Measurements from ENCODE around the gene ALKBH1.
"Not testable (repeated sequence)": the region's sequence is repeated elsewhere in the genome, so short reads cannot be mapped to it uniquely, and the experiment has no call there.

Gene ALKBH1

DNA sequence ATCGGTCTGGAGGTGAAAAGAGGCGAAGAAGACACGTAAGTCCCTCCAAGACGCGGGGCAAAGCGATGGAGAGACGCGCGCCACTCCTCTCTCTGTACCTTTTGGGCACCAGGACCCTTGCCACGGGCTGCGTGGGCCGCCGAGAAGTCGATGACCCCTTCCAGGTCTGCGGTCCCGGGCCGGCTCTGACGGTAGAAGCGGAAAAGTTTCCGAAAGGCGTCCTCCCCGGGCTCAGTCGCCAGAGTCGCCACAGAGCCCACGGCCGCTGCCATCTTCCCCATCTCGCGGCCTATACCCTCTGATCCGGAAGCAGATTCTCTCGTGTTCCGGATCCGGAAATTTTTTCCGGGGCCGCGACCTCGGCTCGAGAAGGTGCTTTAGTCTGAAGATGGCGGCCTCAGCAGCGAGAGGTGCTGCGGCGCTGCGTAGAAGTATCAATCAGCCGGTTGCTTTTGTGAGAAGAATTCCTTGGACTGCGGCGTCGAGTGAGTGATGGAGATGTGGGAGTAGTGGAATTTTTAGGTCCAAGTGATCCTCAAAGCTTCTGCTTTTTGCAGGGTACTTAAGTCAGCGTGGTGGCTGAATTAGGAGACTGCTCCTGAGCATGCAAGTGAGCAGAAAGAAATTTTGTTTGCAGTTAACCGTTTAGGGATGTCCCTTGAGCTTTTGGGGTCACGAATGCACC lies at the start of gene ALKBH1, which contains the start of gene SLIRP:
Gene ALKBH1, minus strand, starts transcription at position 300 of the 685 bp plus-strand sequence. Its CDS starts 19 bp downstream, at position 281.
Gene SLIRP, plus strand, starts transcription at position 380 of the 685 bp plus-strand sequence. Its CDS starts 9 bp downstream, at position 389.
- peak; percentile 59 for DNase-seq (ENCODE audit: low read depth)

DNA sequence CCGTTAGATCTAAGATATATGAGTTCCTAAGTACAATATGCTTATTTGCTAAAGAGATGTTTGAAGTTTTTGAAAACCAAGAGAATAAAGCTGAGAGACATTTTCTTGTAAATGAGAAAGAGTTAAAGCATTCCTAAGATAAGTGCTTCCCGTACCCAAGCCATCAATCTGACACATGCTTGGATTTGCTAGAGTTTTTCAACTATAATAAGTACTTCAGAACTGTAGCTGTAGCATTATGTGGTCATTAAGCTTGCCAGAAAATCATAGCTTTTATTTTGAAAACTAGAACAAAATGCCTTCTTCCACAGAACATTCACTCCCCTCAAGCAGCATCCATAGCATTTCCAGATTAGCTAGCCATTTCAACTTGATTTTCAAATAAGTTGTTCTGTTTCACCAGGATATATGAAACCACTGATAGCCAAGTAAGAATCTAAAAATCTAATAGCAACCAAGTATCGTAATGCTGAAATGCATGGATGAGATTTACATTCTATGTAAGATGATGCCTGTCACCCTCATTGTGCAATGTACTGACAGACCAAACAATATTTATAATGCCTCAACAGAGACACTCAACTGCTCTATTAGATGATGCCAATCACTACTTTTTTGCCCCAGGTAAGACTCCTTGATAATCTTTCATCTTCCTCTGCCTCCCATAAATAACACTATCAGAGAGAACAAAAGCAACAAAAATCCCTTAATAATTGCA lies 45.1 kb upstream of the ALKBH1 start:
- no peak for DNase-seq (ENCODE audit: low read depth)

DNA sequence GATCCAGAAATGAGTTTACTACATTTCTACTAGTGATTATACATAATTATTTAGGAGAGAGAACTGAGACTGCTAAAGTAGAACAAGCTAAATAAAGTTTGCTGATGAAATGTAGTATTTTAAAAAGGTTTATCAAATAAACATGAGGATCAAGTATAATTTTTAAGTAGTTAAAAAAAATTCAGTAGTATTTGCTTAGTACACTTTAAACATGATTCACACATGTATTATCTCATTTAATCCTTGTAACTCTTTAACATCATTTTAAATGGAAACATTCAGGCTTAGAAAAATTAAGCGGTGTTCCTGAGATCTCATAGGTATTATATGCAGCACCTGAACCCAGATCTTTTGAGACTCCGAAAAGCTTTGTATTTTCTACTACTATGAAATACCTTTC lies 44.4 kb upstream of the ALKBH1 start:
- DNase-seq (ENCODE audit: low read depth): no peak

DNA sequence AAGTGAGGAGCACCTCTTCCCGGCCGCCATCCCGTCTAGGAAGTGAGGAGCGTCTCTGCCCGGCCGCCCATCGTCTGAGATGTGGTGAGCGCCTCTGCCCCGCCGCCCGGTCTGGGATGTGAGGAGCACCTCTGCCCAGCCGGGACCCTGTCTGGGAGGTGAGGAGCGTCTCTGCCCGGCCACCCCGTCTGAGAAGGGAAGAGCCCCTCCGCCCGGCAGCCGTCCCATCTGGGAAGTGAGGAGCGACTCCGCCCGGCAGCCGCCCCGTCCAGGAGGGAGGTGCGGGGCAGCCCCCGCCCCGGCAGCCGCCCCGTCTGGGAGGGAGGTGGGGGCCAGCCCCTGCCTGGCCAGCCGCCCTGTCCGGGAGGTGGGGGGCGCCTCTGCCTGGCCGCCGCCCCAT lies 39.6 kb upstream of the ALKBH1 start:
- DNase-seq (ENCODE audit: low read depth): not testable (repeated sequence)

DNA sequence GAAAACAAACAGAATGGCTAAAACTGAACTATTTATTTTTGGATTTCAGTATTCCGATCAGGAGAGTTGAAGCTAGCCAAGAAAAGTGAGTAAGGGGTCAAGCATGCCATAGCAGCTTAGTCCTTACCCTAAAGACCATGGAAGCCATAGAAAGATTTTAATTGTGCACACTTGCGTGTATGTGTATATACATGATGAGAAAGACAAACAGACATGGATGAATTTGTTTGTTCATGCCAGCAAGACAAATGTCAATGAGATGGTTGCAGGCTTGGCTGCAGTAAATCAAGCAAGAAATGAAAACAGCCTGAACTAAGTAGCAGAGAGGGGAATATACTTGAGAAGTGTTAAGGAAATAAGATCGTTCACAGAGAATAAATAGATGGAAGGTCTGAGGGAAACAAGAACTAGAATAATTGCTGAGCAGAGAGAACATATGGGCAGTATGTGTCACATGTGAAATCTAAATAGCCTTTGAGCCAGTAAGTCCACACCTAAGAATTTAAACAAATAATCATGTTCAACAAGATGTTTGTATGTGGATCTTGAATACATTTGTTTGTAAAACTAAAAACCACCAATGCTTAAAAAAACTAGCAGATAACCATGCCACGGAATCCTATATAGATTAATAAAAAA lies 38.4 kb upstream of the ALKBH1 start:
- DNase-seq (ENCODE audit: low read depth): no peak

DNA sequence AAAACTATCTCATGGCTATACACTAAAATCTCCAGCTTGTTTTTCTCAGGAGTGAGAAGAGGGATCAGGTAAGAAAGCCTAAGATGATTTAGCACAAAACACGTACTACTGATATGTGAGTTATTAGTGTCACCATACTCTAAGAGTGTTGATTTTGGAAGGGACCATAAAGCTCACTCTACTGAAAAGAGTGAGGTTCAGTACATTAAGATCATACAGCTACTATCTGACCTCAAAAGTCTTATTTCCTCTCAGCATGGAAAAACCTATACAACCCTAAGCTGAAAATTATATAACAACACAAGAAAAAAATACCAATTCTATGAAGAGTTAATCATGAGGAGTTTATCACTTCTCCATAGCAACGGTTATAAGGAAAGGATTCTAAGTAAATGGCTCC lies 33.6 kb upstream of the ALKBH1 start:
- DNase-seq (ENCODE audit: low read depth): no peak

GRCh38 chr14:77738559-77739250 lies 30.9 kb upstream of the ALKBH1 start:
- no peak for DNase-seq (ENCODE audit: low read depth)

DNA sequence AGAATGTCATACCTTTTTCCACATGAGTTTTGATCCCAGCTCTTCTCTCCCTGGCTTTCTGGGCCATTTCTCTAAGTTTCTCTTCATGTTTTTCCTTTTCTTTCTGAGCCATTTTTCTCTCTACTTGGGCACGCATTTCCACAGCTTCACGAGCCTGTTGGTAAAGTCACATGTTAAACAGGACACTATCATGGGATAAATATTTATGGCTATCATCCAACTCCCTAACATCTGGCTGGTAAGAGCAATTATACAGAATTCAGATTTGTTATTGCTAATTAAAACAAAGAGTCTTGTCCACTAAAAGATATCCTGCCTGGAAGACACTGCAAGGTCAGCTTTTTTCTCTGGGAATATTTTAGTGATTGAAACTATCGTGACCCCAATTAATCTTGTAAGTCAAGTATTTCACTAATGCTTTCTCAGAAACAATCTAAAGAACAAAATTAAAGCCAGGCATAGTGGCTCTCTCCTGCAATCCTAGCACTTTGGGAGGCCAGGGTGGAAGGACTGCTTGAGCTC lies 23.2 kb upstream of the ALKBH1 start:
- no peak for DNase-seq (ENCODE audit: low read depth)

- no peak for DNase-seq (ENCODE audit: low read depth)
These were observed 14.5 kb upstream of the ALKBH1 start for GRCh38 chr14:77722301-77722700.

DNA sequence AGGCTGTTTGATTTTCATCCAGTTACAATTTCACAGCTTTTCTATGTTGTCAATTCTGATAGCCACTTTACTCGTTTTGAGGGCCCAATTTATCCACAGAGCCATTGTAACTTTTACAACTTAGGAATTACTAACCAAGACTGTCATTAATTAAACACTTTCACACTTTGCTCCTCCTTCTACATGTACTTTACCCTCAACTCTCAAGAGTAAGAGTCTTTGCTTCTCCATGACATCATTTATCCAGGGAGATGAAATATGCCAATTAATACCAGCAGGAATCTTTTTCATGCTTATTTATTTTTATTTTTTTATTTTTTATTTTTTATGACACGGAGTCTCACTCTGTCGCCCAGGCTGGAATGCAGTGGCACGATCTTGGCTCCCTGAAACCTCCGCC lies 13.6 kb upstream of the ALKBH1 start:
- no peak for DNase-seq (ENCODE audit: low read depth)

DNA sequence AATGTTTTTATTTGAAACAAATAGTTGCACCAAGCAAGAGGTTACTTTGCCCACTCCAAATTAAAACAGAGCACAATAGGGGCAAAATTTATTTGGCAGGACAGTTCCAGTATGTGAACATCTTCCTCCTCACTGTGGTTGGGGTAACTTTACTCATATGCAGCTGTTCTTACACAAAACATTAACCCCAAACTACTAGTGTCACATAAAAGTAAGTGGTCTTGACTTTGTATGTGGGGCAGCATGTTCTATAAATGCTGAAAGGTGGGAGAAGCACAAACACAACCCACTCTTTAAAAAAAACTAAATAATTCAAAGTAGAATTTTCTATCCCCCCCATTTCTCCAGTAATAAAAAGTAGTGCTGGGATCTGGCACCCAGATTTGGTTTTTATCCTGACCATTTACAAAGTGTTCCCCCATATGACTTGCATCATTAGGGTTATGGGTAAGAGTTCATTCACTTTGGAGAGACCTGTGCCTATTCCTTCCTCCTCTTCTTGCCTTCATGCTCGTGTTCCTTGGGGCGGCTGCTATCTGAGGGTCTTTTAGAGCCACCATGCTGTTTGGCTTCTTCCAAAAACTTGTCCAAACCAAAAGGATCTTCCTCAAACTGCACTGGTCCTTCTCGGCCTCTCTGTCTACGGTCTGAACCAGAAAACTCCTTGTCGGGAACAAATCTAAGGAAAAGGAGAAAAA lies 9.9 kb upstream of the ALKBH1 start:
- no peak for DNase-seq (ENCODE audit: low read depth)

DNA sequence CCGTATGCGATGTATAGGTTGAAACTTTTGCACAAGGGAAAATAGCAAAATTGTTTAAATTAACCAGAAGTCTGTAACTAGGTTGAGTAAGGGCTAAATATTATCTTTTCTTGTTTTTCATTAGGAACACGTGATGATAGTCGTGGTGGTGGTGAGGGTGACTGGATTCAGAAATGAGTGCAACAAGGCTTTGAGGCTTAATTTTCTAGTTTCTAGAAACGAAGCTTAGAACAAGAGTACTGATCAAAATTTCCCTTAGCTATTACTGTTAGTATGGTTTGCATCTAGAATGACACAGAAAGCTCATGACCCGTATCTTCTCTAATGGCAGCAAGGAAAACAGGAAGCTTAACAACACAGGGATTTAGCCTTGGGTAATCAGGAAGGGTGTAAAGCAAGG lies 7.1 kb upstream of the ALKBH1 start:
- DNase-seq (ENCODE audit: low read depth): no peak

GRCh38 chr14:77710364-77710763 lies 2.5 kb upstream of the ALKBH1 start:
- DNase-seq (ENCODE audit: low read depth): no peak

DNA sequence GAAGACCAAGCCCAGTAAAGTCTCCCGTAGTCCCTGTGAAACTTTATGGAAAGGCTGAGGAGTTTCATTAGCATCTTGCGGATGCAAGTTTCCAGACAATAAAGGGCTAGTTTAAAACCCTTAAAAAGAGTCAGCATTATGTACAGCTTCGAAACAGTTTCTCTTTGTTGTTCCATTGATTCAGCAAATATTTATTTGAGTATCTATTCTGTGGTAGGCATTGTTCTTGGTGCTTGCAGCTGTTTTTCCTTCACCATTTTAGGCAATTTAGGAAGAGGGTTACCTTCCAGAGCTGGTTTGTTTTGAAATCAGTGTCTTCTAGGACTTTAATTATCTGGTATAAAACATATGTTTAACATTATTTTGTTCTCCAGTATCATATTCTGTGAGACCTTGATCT lies 1.6 kb upstream of the ALKBH1 start:
- no peak for DNase-seq (ENCODE audit: low read depth)

GRCh38 chr14:77708749-77709148 lies 926 bp upstream of the ALKBH1 start:
- DNase-seq (ENCODE audit: low read depth): no peak

DNA sequence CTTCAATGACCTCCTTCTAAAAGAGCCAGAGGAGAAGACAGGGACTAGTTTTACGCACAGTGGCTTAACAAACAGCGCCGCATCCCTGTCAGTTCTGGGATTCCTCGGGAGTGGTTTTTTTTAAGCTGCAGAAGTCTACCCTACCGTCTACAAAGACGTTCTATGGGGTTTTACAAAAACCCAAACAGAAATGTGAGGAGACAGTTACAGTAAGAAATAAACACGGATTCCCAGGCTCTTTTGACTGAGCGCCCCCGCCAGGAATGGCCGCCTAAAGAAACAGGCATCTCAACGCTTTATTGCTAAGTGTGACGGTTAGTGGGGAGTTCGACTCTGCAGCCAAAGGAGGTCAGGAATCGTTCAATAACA lies 484 bp downstream of the ALKBH1 start:
- no peak for DNase-seq (ENCODE audit: low read depth)

- no peak for DNase-seq (ENCODE audit: low read depth)
These were observed 16.6 kb downstream of the ALKBH1 start for GRCh38 chr14:77691259-77691658.

DNA sequence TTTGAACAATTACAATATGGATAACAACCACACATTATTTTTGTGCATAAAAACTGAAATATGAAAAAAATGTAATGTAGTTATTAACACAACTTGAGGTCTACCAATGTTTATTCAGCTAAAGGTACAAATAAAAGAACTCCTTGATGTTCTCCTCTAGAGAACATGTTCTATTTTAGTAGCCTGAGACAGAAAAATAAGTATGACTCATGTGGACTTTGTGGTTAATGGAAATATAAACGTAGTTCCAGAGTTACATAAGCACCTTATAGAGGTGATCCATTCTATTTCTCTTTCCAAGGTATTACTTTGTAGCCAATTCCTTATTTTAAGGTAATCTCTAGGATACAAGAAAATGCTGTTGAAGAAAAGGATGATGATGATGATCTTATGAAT lies 25.7 kb downstream of the ALKBH1 start:
- no peak for DNase-seq (ENCODE audit: low read depth)

- DNase-seq (ENCODE audit: low read depth): no peak
These were observed 26.3 kb downstream of the ALKBH1 start for GRCh38 chr14:77681196-77682157.

GRCh38 chr14:77674931-77675330 lies 32.9 kb downstream of the ALKBH1 start:
- no peak for DNase-seq (ENCODE audit: low read depth)

DNA sequence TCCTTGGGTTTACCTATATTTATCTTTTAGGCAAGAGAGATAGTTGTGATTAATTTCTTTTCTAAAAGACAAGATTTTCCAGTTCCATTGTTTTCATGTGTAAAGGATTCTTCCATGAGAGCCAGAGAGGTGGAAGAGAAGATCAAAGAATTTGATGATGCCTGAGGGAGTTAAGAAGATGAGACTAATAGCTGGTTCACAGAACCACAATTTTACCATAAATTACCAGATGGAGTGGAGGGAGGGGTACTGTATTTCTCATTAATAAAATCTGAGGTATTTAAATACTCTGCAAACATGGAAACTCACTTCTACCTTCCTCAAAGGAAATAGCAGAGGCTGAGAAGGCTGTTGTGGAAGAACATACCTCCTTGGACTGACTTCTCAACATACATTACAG lies 34.6 kb downstream of the ALKBH1 start:
- no peak for DNase-seq (ENCODE audit: low read depth)

Data from stimulated activated CD8-positive, alpha-beta memory T cell treated with anti-CD3 and anti-CD28 coated beads, Interleukin-15, amount 100 ng/mL, for 24 hours (primary cell).